Left lobe of liver (tissue), 2 donors: ENCODE measurements around the gene MAP3K9. TPM values are rescaled to one million over a fixed set of nuclear protein-coding genes. Genes with fewer than 3 reads are reported as not detected.

Source experiments
- ATAC-seq: fragments of 200-7000 bp; cut with Tn5 transposase; one replicate; pipeline ENCODE4 v1.9.1; 2020; ENCODE audit warnings: mild to moderate bottlenecking, moderate library complexity
- DNase-seq: peaks from one replicate; pipeline ENCODE4 v3.0.0-alpha.2; 2020; ENCODE audit warnings: low spot score
- total RNA-seq: library from RNA; stranded (reverse); gene quantifications from one replicate; pipeline ENCODE4 v1.2.1, GENCODE V29; 2021
- donor health status: DM: no; HTN: no; CAD: no; lungs with moderate emphysema.
- donor health status: DM: no; HTN: yes; CAD: no.

MAP3K9 gene
- total RNA-seq, 1 donor from 2014 or later, result 3.1 TPM

- ATAC-seq, result no peak
- DNase-seq, result no peak
Observed at GRCh38 chr14:70701610-70702009, 107.7 kb downstream of the MAP3K9 start.

GRCh38 chr14:70700955-70701585 is 108.2 kb downstream of the MAP3K9 start:
- ATAC-seq (no peak), DNase-seq (no peak)

GRCh38 chr14:70699646-70700045 is 109.7 kb downstream of the MAP3K9 start:
- no peak for ATAC-seq

GRCh38 chr14:70698288-70698687 is 111.0 kb downstream of the MAP3K9 start:
- peak; percentile 60 for ATAC-seq

More at GRCh38 chr14:70699646-70700045, 109.7 kb downstream of the MAP3K9 start:
- no peak for DNase-seq

GRCh38 chr14:70697701-70698100 is 111.6 kb downstream of the MAP3K9 start:
- ATAC-seq (no peak), DNase-seq (no peak)

More at GRCh38 chr14:70698288-70698687, 111.0 kb downstream of the MAP3K9 start:
- DNase-seq, result no peak

- ATAC-seq, result no peak
- no peak for DNase-seq
Observed at GRCh38 chr14:70696026-70696425, 113.3 kb downstream of the MAP3K9 start.

- DNase-seq (no peak), ATAC-seq (peak; percentile 24)
Observed at GRCh38 chr14:70692210-70692609, 117.1 kb downstream of the MAP3K9 start.

- no peak for ATAC-seq
- DNase-seq, result no peak
Observed at GRCh38 chr14:70685474-70686197, 123.7 kb downstream of the MAP3K9 start.

- peak; percentile 79 for ATAC-seq
- DNase-seq, result no peak
Observed at GRCh38 chr14:70683983-70684382, 125.3 kb downstream of the MAP3K9 start.

GRCh38 chr14:70680748-70681147 is 128.6 kb downstream of the MAP3K9 start:
- DNase-seq, result no peak
- ATAC-seq, result no peak

GRCh38 chr14:70677341-70677740 is 132.0 kb downstream of the MAP3K9 start:
- no peak for DNase-seq
- ATAC-seq, result no peak

Other genes starting within 250 kb of the MAP3K9 start
- 10.2 TPM for gene MED6, start 208.9 kb downstream of the MAP3K9 start, total RNA-seq
- 0.23 TPM for gene TTC9, start 167.6 kb downstream of the MAP3K9 start, total RNA-seq
- gene PCNX1, start 97.9 kb upstream of the MAP3K9 start, total RNA-seq, result 30.5 TPM